Measurements from ENCODE around the gene KLC4.

Gene KLC4

GRCh38 chr6:43059168-43060033 lies at the start of gene KLC4, which contains the start of gene MRPL2:
Gene KLC4 (plus strand): TSS chr6:43059631. CDS start chr6:43061336, 1,705 bp downstream.
Gene MRPL2 (minus strand): TSS chr6:43059434. CDS start chr6:43059381, 53 bp downstream.
- peak; percentile 98 for DNase-seq

- DNase-seq: no peak
These were observed 48.2 kb upstream of the KLC4 start for GRCh38 chr6:43011207-43011606.

- no peak for DNase-seq
These were observed 47.1 kb upstream of the KLC4 start for GRCh38 chr6:43012364-43012763.

GRCh38 chr6:43013097-43013842 lies 46.2 kb upstream of the KLC4 start:
- no peak for DNase-seq

GRCh38 chr6:43013843-43014433 lies 45.5 kb upstream of the KLC4 start, which contains the start of the genes KLHDC3 and MEA1:
Gene KLHDC3 (plus strand): TSS chr6:43014249. CDS start chr6:43017193, 2,944 bp downstream.
Gene MEA1 (minus strand): TSS chr6:43013946. CDS start chr6:43013813, 133 bp downstream.
- peak; percentile 99 for DNase-seq

- DNase-seq: no peak
These were observed 45.0 kb upstream of the KLC4 start for GRCh38 chr6:43014434-43014909.

GRCh38 chr6:43016176-43016942 lies 43.1 kb upstream of the KLC4 start:
- DNase-seq: no peak

GRCh38 chr6:43016943-43017334 lies 42.5 kb upstream of the KLC4 start:
- DNase-seq: no peak

GRCh38 chr6:43019152-43019551 lies 40.3 kb upstream of the KLC4 start:
- no peak for DNase-seq

- DNase-seq: no peak
These were observed 39.3 kb upstream of the KLC4 start for GRCh38 chr6:43020052-43020705.

GRCh38 chr6:43020847-43021246 lies 38.6 kb upstream of the KLC4 start:
- DNase-seq: no peak

GRCh38 chr6:43021270-43022047 lies 38.0 kb upstream of the KLC4 start, which contains the start of gene RRP36:
Gene RRP36 (plus strand): TSS chr6:43021623. CDS start chr6:43021655, 32 bp downstream.
- DNase-seq: peak; percentile 69

- DNase-seq: no peak
These were observed 35.0 kb upstream of the KLC4 start for GRCh38 chr6:43024436-43024835.

- DNase-seq: no peak
These were observed 33.1 kb upstream of the KLC4 start for GRCh38 chr6:43026365-43026764.

- DNase-seq: no peak
These were observed 30.3 kb upstream of the KLC4 start for GRCh38 chr6:43029120-43029519.

GRCh38 chr6:43032326-43032725 lies 27.1 kb upstream of the KLC4 start:
- no peak for DNase-seq

- no peak for DNase-seq
These were observed 25.8 kb upstream of the KLC4 start for GRCh38 chr6:43033496-43034189.

GRCh38 chr6:43034190-43034525 lies 25.3 kb upstream of the KLC4 start:
- no peak for DNase-seq

- no peak for DNase-seq
These were observed 23.8 kb upstream of the KLC4 start for GRCh38 chr6:43035495-43036194.

- DNase-seq: no peak
These were observed 22.7 kb upstream of the KLC4 start for GRCh38 chr6:43036712-43037111.

Measured in NCI-H774 (cell line).